NCI-H510A (cell line): Measurements from ENCODE around the gene EHD2.
"Not testable (repeated sequence)": the region's sequence is repeated elsewhere in the genome, so short reads cannot be mapped to it uniquely, and the experiment has no call there.

Experiments
- DNase-seq: peaks from one replicate; lab custom pipeline; 2025; lab: John Stamatoyannopoulos, UW

EHD2 gene

DNA sequence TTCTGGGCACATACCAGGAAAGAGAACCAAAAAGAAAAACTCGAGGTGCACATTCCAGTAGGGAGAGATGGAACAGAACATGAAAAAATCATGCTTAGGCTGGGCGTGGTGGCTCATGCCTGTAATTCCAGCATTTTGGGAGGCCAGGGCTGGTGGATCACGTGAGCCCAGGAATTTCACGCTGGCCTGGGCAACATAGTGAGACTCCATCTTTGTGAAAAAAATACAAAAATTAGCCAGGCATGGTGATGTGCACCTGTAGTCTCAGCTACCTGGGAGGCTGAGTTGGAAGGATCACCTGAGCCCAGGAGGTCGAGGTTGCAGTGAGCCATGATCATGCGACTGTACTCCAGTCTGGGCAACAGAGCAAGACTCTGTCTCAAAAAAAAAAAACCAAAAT, 58.1 kb downstream of the EHD2 start:
- not testable (repeated sequence) for DNase-seq

- DNase-seq: peak; percentile 70
Measured at GRCh38 chr19:47776568-47776967, 63.3 kb downstream of the EHD2 start.

GRCh38 chr19:47777245-47778048, 64.2 kb downstream of the EHD2 start:
- DNase-seq: peak; percentile 28

- DNase-seq: peak; percentile 74
Measured at GRCh38 chr19:47778049-47778953, 65.1 kb downstream of the EHD2 start, which contains the start of gene SELENOW. SELENOW (plus strand) TSS chr19:47778703; CDS start chr19:47778786, 83 bp downstream.

DNA sequence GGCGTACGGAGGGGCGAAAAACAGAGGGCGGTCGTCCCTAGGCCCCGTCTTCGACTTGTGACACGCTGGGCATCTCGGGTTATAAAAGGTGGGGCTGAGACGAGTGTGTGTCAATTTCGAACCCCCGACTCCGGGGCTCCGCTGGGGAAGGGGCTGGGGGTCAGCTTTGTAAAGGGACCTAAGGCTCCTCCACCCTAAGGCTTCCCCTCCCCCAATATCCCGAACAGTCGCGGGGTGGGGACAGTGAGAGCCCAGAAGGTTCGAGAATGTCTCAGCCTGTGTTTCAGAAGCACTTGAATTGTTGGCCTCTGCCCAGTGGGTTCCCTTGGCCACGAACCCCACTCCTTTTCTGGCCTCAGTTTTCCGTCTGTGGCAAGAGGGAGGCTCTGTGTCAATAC, 65.7 kb downstream of the EHD2 start:
- no peak for DNase-seq

- no peak for DNase-seq
Measured at GRCh38 chr19:47779524-47780214, 66.4 kb downstream of the EHD2 start.

DNA sequence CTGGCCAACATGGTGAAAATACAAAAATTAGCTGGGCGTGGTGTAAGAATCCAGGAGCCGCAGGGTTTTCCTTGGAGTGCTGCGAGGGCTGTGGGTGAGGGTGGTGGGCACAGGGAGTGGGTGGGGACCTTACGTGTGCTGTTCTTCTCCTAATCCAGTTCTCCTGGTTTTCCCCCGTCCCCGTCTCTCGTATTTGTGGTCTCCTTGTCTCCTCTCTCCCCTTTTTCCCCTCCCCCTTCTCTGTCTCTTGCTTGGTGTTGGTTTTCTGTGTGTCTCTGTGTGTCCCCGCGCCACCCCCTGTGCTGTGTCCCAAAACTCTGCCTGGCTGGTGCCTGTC, 67.0 kb downstream of the EHD2 start:
- DNase-seq: no peak

- DNase-seq: no peak
Measured at GRCh38 chr19:47781590-47782262, 68.5 kb downstream of the EHD2 start.

DNA sequence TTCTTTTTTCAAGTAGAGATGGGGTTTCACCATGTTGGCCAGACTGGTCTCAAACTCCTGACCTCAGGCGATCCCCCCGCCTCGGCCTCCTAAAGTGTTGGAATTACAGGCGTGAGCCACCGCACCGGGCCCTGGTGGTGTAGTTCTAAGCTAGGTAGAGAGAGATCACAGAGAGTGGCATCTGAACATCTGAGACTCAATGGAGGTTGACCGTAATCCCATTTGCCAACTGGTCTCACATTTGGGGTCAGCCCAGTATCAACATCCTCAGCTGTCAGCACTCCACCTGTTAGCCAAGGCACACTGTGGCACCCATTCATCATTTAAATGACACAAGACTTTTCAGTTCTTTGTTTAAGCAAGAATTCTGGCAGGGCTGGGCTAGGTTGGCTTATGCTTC, 73.3 kb downstream of the EHD2 start:
- no peak for DNase-seq

- DNase-seq: not testable (repeated sequence)
Measured at GRCh38 chr19:47787307-47787706, 74.1 kb downstream of the EHD2 start.

DNA sequence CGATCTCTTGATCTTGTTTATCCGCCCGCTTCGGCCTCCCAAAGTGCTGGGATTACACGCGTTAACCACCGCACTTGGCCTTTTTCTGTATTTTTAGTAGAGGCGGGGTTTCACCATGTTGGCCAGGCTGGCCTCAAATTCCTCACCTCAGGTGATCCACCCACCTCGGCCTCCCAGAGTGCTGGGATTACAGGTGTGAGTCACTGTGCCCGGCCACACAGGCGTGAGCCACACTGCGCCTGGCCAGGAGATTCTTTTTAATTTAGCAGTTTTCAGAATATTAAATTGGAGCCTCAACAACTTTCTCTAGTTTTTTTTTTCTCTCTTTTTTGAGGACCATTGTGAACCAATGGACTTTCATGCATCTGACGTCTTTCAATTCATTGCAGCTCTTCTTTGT, 76.6 kb downstream of the EHD2 start:
- not testable (repeated sequence) for DNase-seq

DNA sequence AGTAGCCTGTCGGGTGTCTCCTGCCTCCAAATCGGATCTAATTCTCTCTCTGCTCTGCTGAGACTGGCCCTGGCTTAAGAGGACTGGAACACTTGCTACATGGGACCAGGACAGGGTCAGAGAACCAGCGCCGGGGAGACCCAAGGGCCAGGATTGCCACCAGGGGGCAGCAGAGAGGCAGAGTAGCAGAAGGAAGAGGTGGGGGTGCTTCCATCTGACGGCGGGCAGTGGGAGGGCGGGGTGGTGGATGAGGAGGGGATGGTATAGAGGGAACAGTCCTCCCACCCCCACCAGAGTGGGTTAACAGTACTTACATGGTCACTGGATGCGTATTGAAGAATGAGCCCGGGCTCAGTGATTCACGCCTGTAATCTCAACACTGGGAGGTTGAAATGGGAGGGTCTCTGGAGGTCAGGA, 77.2 kb downstream of the EHD2 start:
- DNase-seq: peak; percentile 58

DNA sequence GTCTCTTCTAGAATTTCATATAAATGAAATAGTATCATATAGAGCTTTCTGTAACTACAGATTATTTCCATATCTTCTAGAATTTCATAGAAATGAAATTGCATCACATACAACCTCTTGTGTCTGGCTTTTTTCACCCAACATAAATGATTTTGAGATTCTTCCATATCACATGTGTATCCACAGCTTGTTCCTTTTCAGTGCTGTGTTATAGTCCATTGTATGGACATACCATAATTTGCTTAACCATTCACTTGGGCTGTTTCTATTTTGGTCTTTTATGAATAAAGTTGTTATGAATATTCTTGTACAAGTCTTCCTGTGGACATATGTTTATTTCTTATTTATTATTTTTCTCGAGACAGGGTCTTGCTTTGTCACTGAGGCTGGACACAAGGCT, 79.4 kb downstream of the EHD2 start:
- no peak for DNase-seq
